GM12875 (cell line): ENCODE data around the gene RNASE7.

ENCODE experiments used
- H3K4me3 ChIP-seq: one replicate; pipeline ENCODE4 v1.5.1; 2011; ENCODE audit warnings: low read depth, low read length, control low read depth
- TF ChIP-seq, protein P1 (sequence below): IDR thresholded peaks from 2 replicates; pipeline ENCODE4 v1.5.1; 2011; ENCODE audit warnings: low read depth, mild to moderate bottlenecking, control low read depth, inconsistent platforms, low read length, moderate library complexity, borderline replicate concordance; ENCODE audit not compliant: insufficient read depth

Gene RNASE7

DNA sequence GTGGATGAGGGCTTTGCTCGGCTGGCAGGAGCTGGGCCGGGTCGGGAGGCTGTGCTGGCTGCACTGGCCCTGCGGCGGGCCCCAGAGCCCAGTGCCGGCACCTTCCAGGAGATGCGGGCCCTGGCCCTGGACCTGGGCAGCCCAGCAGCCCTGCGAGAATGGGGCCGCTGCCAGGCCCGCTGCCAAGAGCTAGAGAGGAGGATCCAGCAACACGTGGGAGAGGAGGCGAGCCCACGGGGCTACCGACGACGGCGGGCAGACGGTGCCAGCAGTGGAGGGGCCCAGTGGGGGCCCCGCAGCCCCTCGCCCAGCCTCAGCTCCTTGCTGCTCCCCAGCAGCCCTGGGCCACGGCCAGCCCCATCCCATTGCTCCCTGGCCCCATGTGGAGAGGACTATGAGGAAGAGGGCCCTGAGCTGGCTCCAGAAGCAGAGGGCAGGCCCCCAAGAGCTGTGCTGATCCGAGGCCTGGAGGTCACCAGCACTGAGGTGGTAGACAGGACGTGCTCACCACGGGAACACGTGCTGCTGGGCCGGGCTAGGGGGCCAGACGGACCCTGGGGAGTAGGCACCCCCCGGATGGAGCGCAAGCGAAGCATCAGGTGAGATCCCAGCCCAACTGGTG lies 39.5 kb downstream of the RNASE7 start:
- TF ChIP-seq, protein P1, sequence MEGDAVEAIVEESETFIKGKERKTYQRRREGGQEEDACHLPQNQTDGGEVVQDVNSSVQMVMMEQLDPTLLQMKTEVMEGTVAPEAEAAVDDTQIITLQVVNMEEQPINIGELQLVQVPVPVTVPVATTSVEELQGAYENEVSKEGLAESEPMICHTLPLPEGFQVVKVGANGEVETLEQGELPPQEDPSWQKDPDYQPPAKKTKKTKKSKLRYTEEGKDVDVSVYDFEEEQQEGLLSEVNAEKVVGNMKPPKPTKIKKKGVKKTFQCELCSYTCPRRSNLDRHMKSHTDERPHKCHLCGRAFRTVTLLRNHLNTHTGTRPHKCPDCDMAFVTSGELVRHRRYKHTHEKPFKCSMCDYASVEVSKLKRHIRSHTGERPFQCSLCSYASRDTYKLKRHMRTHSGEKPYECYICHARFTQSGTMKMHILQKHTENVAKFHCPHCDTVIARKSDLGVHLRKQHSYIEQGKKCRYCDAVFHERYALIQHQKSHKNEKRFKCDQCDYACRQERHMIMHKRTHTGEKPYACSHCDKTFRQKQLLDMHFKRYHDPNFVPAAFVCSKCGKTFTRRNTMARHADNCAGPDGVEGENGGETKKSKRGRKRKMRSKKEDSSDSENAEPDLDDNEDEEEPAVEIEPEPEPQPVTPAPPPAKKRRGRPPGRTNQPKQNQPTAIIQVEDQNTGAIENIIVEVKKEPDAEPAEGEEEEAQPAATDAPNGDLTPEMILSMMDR = no peak
- no peak overlapping the region for H3K4me3 ChIP-seq

DNA sequence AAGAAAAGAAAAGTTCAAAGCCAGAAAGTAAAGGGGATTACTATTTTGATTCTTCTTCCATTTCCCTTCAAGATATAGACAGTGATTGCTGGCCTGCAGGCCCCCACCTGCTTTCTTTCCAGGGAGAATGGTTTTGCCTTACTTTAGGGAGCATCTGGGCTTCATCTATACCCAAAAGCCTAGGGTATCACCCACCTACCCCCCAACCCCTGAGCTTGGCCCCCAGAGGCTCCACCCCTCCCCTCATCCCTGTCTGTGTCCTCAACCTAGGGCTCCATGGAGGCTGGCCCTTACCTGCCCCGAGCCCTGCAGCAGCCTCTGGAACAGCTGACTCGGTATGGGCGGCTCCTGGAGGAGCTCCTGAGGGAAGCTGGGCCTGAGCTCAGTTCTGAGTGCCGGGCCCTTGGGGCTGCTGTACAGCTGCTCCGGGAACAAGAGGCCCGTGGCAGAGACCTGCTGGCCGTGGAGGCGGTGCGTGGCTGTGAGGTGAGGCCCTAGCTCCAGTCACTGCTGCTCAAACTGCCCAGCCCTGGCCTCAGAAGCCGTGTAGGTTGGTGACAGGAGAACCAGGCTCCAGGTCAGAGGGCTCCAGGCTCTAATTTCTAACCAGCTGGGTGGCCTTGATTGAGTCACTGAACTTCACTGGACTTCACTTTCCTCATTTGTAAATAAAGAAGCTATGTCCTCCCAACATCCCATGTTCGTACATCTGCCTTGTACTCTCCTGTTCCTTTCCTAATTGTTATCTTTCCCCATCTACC lies 41.6 kb downstream of the RNASE7 start:
- TF ChIP-seq, protein P1 = no peak
- no peak overlapping the region for H3K4me3 ChIP-seq

DNA sequence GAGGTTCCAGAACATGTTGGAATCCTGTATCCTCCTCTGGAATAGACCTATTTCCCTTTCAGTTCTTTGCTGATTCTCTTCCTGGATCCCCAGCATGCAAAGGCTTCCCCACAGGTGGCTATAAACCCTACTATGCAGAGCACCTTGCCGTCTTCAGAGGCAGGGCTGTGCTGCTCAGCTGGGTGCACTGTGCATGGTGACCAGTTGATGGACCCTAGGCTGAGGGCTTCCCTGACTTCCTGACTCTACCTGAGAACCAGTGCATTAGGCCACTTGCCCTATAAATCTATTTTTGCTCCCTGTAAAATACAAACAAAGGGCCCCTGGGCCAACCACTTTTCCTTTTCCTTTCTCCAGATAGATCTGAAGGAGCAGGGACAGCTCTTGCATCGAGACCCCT lies 42.2 kb downstream of the RNASE7 start:
- H3K4me3 ChIP-seq = no peak overlapping the region
- TF ChIP-seq, protein P1 = no peak

DNA sequence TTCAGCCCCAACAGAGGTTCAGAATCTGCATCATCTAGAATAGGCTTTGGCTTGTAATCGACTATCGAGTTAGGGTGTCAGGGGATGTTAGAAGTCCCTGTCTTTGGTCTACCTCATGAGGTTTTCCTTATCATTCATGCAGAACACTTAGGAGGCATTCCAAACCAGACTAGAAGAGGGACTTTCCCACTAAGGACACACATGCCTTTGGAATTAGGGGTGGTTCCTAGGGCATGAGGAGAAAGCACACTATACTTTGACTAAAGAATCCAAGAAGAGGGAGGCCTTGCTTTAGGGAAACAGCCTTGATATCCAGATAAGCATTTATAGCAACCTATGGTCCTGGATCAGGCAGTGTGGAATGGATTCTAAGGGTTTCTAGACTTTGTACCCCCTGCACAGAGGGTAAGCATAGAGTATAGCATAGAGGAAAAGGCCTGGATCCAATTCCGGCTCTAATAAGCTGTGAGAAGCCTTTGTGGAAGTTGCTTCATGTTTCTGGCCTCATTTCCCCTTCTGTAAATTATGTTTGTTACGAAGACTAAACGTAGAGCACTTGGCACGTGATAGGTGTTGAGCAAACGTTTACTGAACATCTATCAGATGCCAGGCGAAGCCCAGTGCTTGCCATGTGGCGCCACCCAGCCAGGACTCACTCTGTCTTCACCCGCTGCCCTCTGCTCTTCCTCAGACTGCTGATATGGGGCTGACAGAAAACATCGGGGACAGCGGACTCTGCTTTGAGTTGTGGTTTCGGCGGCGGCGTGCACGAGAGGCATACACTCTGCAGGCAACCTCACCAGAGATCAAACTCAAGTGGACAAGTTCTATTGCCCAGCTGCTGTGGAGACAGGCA lies 43.1 kb downstream of the RNASE7 start:
- TF ChIP-seq, protein P1 = no peak
- H3K4me3 ChIP-seq = no peak overlapping the region

DNA sequence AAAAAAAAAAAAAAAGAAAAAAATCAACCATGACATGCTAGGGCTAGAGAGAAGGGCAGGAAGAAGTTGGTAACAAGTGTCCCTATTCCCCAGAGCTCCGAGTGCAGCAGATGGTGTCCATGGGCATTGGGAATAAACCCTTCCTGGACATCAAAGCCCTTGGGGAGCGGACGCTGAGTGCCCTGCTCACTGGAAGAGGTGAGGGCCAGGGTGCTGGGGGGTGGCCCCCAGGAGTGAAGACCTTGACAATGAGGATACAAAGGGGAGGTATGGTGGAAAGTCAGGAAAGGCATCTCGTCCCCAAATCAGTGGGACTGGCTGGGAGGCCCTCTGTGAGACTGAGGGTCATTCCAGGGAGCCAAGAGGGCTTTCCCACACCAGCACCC lies 44.7 kb downstream of the RNASE7 start:
- TF ChIP-seq, protein P1 = no peak
- no peak overlapping the region for H3K4me3 ChIP-seq

DNA sequence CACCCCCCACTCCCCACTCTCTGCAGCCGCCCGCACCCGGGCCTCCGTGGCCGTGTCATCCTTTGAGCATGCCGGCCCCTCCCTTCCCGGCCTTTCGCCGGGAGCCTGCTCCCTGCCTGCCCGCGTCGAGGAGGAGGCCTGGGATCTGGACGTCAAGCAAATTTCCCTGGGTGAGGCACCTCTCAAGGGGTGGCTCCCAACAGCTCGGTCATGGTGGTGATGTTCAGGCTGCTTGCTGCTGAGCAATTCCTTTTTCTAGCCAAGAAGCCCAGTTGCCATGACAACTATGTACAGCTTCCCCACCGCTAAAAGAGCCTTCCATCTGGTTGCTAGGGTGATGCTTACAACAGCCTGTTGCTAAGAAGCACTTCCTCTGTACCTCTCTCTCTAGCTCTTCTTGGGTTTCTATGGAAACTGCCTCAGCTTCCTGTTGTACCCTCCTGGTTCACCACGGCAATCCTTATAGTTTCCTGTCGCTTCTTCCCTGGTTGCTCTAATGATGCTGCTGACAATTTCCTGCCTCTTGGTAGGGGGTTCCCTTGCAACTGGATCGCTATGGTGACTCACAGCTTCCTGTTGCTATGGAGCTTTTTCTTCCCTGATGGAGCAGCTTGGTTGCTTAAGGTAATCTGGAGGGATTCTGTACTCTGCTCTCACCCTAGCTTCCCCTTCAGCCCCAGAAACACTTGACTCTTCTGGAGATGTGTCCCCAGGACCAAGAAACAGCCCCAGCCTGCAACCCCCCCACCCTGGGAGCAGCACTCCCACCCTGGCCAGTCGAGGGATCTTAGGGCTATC lies 45.3 kb downstream of the RNASE7 start:
- TF ChIP-seq, protein P1 = no peak
- H3K4me3 ChIP-seq = no peak overlapping the region
